OCI-LY1 (cell line): Measurements from ENCODE around the gene RSPH6A.

Experiments used
- H2AFZ ChIP-seq: fragments of 200-600 bp; sonication (generic), shearing (Covaris generic); 2 replicates; pipeline ENCODE4 v1.6.0; 2014; ENCODE audit warnings: antibody characterized with exemption, mild to moderate bottlenecking, low read length
- H3F3A ChIP-seq: fragments of 200-600 bp; sonication (generic), shearing (Covaris generic); 2 replicates; pipeline ENCODE4 v1.6.0; 2014; ENCODE audit warnings: mild to moderate bottlenecking, antibody characterized with exemption, low read length, moderate library complexity; ENCODE audit not compliant: insufficient read depth
- H3K27ac ChIP-seq: fragments of 200-600 bp; sonication (generic); 2 replicates; pipeline ENCODE4 v1.5.1; 2014; ENCODE audit warnings: low read length, mixed run types, mild to moderate bottlenecking, low read depth; ENCODE audit not compliant: poor library complexity, severe bottlenecking
- H3K27me3 ChIP-seq: fragments of 200-600 bp; sonication (generic); 2 replicates; pipeline ENCODE4 v1.6.0; 2014; ENCODE audit warnings: antibody characterized with exemption, mild to moderate bottlenecking, low read length, moderate library complexity; ENCODE audit not compliant: insufficient read depth
- H3K36me3 ChIP-seq: fragments of 200-600 bp; sonication (generic); 2 replicates; pipeline ENCODE4 v1.6.1; 2014; ENCODE audit warnings: mild to moderate bottlenecking, antibody characterized with exemption, low read length, moderate library complexity, mixed read lengths; ENCODE audit not compliant: insufficient read depth
- H3K4me1 ChIP-seq: fragments of 200-600 bp; sonication (generic); 2 replicates; pipeline ENCODE4 v1.5.1; 2014; ENCODE audit warnings: mild to moderate bottlenecking, low read length, moderate library complexity; ENCODE audit not compliant: insufficient read depth, severe bottlenecking
- H3K4me2 ChIP-seq: fragments of 200-600 bp; sonication (generic), shearing (Covaris generic); 2 replicates; pipeline ENCODE4 v1.6.1; 2014; ENCODE audit warnings: low read length
- H3K4me3 ChIP-seq: fragments of 200-600 bp; sonication (generic); 2 replicates; pipeline ENCODE4 v1.5.1; 2014; ENCODE audit warnings: low read length, low read depth, mild to moderate bottlenecking, mixed read lengths; ENCODE audit not compliant: poor library complexity, severe bottlenecking
- H3K79me2 ChIP-seq: fragments of 200-600 bp; shearing (Covaris generic); 2 replicates; pipeline ENCODE4 v1.6.1; 2016; ENCODE audit warnings: mixed run types, low read length, mixed read lengths; ENCODE audit not compliant: insufficient read depth
- H3K9ac ChIP-seq: fragments of 200-600 bp; sonication (generic), shearing (Covaris generic); 2 replicates; pipeline ENCODE4 v1.6.1; 2014; ENCODE audit warnings: mild to moderate bottlenecking, low read length, mixed read lengths
- H3K9me2 ChIP-seq: fragments of 200-600 bp; sonication (generic), shearing (Covaris generic); 2 replicates; pipeline ENCODE4 v1.6.1; 2014; ENCODE audit warnings: low read depth, mild to moderate bottlenecking, low read length, mixed read lengths
- H3K9me3 ChIP-seq: fragments of 200-600 bp; shearing (Covaris generic); 2 replicates; pipeline ENCODE4 v1.6.1; 2014; ENCODE audit warnings: low read length, mixed read lengths
- H4K20me1 ChIP-seq: fragments of 200-600 bp; sonication (generic), shearing (Covaris generic); 2 replicates; pipeline ENCODE4 v1.6.0; 2016; ENCODE audit warnings: mild to moderate bottlenecking, low read length; ENCODE audit not compliant: insufficient read depth
- CTCF ChIP-seq: fragments of 200-600 bp; sonication (generic), shearing (Covaris generic); IDR thresholded peaks from 2 replicates; pipeline ENCODE4 v1.5.1; 2017; ENCODE audit warnings: mild to moderate bottlenecking, antibody characterized with exemption, low read length, moderate library complexity, mixed read lengths
- EZH2 ChIP-seq: fragments of 200-600 bp; sonication (generic), shearing (Covaris generic); IDR thresholded peaks from 2 replicates; pipeline ENCODE4 v1.8.0; 2017; ENCODE audit warnings: borderline replicate concordance, mixed run types, mild to moderate bottlenecking, antibody characterized with exemption, low read length, moderate library complexity, mixed read lengths

Gene RSPH6A

GRCh38 chr19:45860359-45861259, 45.5 kb upstream of the RSPH6A start:
- Histone ChIP-seq H3K4me2 (peak overlapping the region; percentile 52), H4K20me1 (no peaks in the 10 kb centered on the region), H3K9me3 (no peaks in the 10 kb centered on the region), H3K4me1 (peaks cover 32% of the 10 kb centered on the region), H2AFZ (no peak overlapping the region), H3K9me2 (no peaks in the 10 kb centered on the region), H3K9ac (peak overlapping the region; percentile 25; the same call in 1 of the 2 replicates), H3K4me3 (peak overlapping the region; percentile 34), H3F3A (0 out of 2 replicates have a peak, but pooled peaks cover 3% of the 10 kb centered on the region), H3K36me3 (peaks cover 24% of the 10 kb centered on the region), H3K27ac (peak overlapping the region; percentile 22), H3K79me2 (peaks cover 13% of the 10 kb centered on the region; the same call in 1 of the 2 replicates), H3K27me3 (no peaks in the 10 kb centered on the region)
- no peak for TF ChIP-seq EZH2
- no peak for TF ChIP-seq CTCF

GRCh38 chr19:45854167-45854778, 39.2 kb upstream of the RSPH6A start:
- Histone ChIP-seq H3K9ac (no peak overlapping the region), H3K9me2 (no peaks in the 10 kb centered on the region), H3K27ac (no peak overlapping the region), H3K79me2 (no peaks in the 10 kb centered on the region), H3K4me2 (no peak overlapping the region), H4K20me1 (no peaks in the 10 kb centered on the region), H3F3A (no peaks in the 10 kb centered on the region), H3K36me3 (peaks cover 68% of the 10 kb centered on the region), H3K9me3 (no peaks in the 10 kb centered on the region), H3K27me3 (no peaks in the 10 kb centered on the region), H2AFZ (no peak overlapping the region), H3K4me3 (no peak overlapping the region), H3K4me1 (no peaks in the 10 kb centered on the region)
- no peak for TF ChIP-seq EZH2
- TF ChIP-seq CTCF: no peak

GRCh38 chr19:45852983-45853382, 37.9 kb upstream of the RSPH6A start:
- Histone ChIP-seq H3K4me1 (no peaks in the 10 kb centered on the region), H3K9ac (no peak overlapping the region), H3K79me2 (no peaks in the 10 kb centered on the region), H3K27ac (no peak overlapping the region), H3K27me3 (no peaks in the 10 kb centered on the region), H3K4me3 (no peak overlapping the region), H3F3A (no peaks in the 10 kb centered on the region), H3K9me3 (no peaks in the 10 kb centered on the region), H3K4me2 (no peak overlapping the region), H2AFZ (no peak overlapping the region), H4K20me1 (no peaks in the 10 kb centered on the region), H3K9me2 (no peaks in the 10 kb centered on the region), H3K36me3 (peaks cover 72% of the 10 kb centered on the region)
- TF ChIP-seq EZH2: no peak
- TF ChIP-seq CTCF: no peak
